ENCODE measurements around the gene HOATZ.

The HOATZ gene

GRCh38 chr11:111522426-111522825 is 7.8 kb downstream of the HOATZ start:
- no peak for DNase-seq (ENCODE audit: low read depth)

GRCh38 chr11:111523343-111523742 is 8.8 kb downstream of the HOATZ start:
- no peak for DNase-seq (ENCODE audit: low read depth)

- no peak for DNase-seq (ENCODE audit: low read depth)
Observed at GRCh38 chr11:111524056-111524455, 9.5 kb downstream of the HOATZ start.

DNA sequence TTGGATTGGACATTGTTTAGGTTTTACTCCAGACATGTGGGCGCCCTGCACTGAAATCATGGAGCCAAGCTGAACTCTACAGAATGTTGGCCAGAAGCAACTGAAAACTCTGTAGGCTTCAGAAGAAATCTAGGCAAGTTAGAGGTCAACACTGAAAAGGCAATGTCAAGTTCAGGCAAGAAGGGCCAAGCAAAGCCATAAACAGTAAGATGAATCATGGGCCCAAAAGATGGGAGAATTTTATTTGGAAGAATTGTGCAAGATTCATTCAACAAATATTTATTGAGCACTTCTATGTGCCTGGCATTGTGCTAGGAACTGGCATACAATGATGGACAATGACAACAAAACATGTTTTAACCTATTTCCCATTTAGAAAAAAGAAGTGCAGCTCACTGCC is 10.9 kb downstream of the HOATZ start:
- no peak for DNase-seq (ENCODE audit: low read depth)

DNA sequence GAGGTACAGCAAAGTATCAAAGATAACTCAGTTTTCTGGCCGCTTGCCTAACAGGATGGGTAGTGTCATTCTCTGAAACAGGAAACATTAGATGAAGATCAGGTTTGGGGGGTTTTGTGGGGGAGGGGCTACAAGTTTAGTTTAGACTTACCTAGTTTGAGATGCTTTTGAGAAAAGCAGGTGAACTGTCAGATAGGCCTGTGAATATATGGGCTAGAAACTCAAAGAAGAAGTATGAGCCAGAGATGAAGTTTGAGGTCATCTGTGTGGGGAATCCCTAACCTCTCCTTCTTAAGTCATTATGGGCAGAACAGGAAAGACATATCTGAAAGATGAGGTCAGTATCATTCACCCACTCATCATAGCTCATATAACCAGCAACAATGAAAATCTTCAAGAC is 11.9 kb downstream of the HOATZ start:
- DNase-seq (ENCODE audit: low read depth), result peak; percentile 33

DNA sequence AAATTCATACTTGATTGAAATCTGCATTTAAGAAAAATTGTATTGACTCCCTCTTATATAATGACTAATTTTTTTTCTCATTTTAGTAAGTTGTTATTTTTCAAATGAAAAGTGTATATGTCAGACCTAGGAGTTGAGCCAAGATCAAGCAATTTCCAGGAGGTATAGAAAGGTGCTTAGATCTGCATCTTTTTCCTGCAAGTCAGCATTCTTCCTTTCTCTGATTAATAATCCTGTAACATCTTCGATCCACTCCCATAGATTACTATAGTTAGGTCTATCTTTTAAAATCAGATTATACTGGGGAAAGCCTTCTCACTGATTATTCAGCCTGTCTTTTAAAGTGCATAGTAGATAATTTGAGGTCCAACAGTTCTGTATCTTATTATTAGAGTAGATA is 12.7 kb downstream of the HOATZ start:
- no peak for DNase-seq (ENCODE audit: low read depth)

DNA sequence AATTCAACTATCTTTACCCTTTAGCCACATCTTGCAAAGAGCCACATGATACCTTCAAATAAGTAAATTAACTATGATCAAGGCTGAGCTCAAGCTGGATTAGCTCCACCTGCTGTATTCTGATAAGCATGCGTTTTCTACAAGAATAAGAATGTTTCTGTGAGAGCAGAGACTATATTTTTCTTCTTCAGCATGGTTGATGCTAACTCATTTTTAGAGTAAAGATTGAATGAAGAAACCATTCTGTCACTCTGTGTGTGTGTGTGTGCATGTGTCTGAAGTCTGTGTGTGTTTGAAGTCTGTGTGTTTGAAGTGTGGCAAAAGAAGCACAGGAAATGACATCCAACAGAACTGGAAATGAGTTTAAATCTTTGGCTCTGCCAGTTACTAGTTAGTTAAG is 14.0 kb downstream of the HOATZ start:
- DNase-seq (ENCODE audit: low read depth), result no peak

- no peak for DNase-seq (ENCODE audit: low read depth)
Observed at GRCh38 chr11:111530091-111530490, 15.5 kb downstream of the HOATZ start.

DNA sequence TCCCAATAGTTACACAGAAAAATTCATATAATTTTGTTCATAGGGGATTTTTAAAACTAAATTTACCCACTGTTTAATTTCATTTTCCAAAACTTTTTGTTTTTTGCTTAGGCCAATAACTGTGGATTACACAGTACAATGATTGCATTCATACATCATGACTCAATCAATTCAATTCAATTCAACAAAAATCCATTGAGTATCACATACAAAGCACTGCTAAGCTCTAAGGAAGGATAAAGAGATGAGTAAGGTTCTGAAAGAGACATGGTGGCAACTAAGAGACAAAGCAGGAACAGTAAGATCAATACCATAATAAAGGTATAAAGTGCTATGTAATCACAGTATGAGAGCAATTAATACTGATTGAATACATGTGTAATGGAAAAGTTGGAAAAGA is 16.6 kb downstream of the HOATZ start:
- DNase-seq (ENCODE audit: low read depth), result no peak

GRCh38 chr11:111531687-111532364 is 17.2 kb downstream of the HOATZ start:
- DNase-seq (ENCODE audit: low read depth), result peak; percentile 81

- no peak for DNase-seq (ENCODE audit: low read depth)
Observed at GRCh38 chr11:111532365-111532709, 17.8 kb downstream of the HOATZ start.

DNA sequence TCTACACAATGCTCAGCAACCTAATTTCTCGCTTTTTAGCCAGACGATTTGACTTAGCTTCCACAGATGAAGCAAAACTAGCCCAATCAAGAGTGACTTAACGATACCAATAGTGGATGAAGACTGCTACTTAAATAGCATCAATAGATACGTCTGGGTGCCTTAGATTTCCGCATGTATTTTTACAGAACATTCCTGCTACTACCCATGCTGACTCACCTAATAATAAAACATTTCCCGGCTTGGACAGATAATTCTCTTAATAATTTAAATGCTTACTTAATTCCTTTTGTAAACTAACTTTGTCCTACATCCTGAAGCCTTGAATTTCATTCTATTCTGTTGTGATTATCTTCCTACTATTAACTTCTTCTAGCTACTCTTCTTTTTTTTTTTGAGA is 20.7 kb downstream of the HOATZ start:
- DNase-seq (ENCODE audit: low read depth), result no peak

DNA sequence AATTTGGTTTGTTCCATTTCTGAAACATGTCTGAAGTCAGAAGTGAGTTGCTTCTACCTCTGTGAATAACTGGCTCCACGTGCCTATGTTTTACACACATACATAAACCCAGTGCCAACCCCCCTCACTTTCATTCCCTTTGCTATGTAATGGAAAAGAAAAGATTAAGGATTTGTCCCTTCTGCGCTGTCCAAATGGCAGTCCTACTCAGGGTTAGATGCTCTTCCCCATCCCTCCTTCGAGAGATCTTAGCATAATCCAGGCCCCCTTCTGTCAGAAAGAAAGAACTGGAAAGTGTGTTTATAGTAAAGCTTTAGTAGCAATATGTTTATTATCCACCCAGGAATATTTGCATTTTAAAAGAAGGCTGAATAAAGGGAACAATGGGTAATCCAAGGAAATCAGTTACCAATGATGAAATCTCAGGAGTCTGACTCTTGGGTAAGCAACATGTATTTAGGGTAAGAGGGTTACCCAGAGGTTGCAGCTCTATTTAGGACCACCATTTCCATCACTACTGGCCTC is 22.8 kb downstream of the HOATZ start:
- DNase-seq (ENCODE audit: low read depth), result no peak

GRCh38 chr11:111538407-111539114 is 24.0 kb downstream of the HOATZ start:
- DNase-seq (ENCODE audit: low read depth), result no peak

DNA sequence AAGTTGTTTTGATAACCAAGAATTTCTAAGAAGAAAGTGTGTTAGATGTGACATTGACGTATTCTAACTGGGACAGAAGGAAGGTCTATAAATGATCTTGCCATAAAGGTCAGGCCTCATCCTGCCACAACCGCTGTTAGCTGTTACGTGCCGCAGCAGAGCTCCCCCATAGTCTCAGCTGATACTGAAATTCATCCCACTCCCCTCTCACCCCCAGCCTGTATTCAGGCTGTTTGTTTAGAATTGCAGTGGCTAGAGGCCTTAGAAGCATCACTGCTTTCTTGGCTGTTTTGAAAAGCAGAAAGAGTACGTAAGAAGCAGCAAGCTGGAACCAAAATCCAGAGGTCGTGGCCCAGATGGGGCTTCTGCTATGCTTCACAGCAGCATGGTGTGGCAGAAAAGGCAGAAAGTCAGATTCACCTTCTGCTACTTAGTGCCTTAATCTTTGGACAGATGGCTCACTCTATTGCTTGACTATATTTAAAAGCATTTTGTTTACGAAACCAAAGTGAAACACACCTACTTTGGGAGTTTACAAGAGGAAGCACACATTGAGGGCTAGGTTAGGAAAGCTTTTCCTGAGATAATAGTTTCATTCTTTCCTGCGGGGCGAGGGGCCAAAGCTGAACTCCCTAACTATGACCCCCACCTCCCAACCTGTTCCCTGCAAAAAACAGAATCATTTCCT is 25.0 kb downstream of the HOATZ start:
- no peak for DNase-seq (ENCODE audit: low read depth)

GRCh38 chr11:111540114-111540936 is 25.7 kb downstream of the HOATZ start, which contains the start of gene LAYN:
LAYN (plus strand) TSS chr11:111540720; CDS start chr11:111540844, 124 bp downstream.
- DNase-seq (ENCODE audit: low read depth), result peak; percentile 68

DNA sequence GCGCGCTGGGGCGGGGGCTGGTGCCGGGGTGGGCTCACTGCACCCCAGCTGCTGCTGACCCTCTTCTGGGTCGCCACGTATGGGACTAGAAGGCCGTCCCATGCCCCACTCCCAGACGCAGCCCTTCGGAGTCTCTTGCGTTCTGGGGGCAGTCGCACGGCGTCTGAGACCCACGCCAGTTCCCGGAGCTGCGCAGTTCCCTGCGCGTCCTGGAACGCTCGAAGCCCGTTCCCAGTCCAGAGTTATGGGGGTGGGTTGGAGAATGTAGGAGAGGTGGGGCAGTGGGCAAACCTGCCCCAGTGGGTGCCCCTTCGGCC is 26.3 kb downstream of the HOATZ start:
- DNase-seq (ENCODE audit: low read depth), result no peak

GRCh38 chr11:111541254-111542061 is 26.9 kb downstream of the HOATZ start:
- peak; percentile 89 for DNase-seq (ENCODE audit: low read depth)

DNA sequence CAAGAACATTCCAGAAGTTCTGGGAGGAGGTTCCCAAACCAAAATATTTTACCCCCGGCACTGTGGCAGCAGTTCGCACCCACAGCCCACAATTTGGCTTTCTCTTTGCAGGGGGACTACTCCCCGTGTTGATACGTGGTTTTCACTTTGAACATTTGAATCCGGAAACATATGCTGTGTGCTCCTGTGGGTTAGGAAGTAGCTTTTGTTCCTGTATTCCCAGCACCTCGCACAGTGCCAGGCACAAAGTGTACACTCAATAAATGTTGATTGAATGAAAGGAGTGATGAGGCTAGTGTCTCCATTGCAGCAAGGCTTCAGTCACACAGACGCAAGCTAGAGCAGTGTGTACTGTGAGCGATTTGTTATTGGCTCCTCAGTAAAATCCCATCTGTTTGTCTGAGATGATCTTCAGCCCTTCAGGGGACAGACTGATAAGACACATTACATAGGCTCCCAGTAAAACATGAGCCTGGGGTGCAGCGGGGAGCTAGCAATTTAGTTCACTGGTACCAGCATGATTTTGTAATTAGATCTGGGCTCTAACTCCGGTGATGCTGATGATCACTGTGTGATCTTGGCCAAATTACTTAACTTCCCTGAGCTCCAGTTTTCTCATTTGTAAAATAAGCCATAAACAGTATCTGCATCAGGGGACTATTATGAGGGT is 28.2 kb downstream of the HOATZ start:
- no peak for DNase-seq (ENCODE audit: low read depth)

GRCh38 chr11:111548525-111548924 is 33.9 kb downstream of the HOATZ start:
- DNase-seq (ENCODE audit: low read depth), result no peak

Measured in fibroblast of gingiva (primary cell).